Bronchial epithelial cell (primary cell): Measurements from ENCODE around the gene LRTM1. TPM values are rescaled to one million over a fixed set of nuclear protein-coding genes. Genes with fewer than 3 reads are reported as not detected.
A peak's percentile ranks its signal among the peaks of the same experiment; 100 is the strongest.

Experiments
- DNase-seq: peaks from one replicate; pipeline ENCODE4 v3.0.0-alpha.2; 2010; ENCODE audit warnings: low read depth
- FAIRE-seq: peaks from 2 replicates; lab custom pipeline; 2011; peaks lifted over from hg19 to GRCh38; lab: Jason Lieb, UNC
- H3K27me3 ChIP-seq: 2 replicates; pipeline ENCODE4 v1.5.1; 2011; ENCODE audit warnings: low read length; ENCODE audit not compliant: control insufficient read depth, insufficient read depth
- H3K36me3 ChIP-seq: 2 replicates; pipeline ENCODE4 v1.5.1; 2011; ENCODE audit warnings: low read length; ENCODE audit not compliant: control insufficient read depth, insufficient read depth
- H3K4me3 ChIP-seq: 2 replicates; pipeline ENCODE4 v1.5.1; 2011; ENCODE audit warnings: mild to moderate bottlenecking, low read depth, low read length, control low read depth
- CTCF ChIP-seq: IDR thresholded peaks from 2 replicates; pipeline ENCODE4 v1.5.1; 2011; ENCODE audit warnings: mild to moderate bottlenecking, moderate library complexity, low read length, control low read depth, inconsistent platforms; ENCODE audit not compliant: insufficient read depth, severe bottlenecking
- total RNA-seq: library from RNA; depleted of rRNA; stranded (reverse); fragments of >200 nt; gene quantifications from 2 replicates; pipeline ENCODE4 v1.2.1, GENCODE V29; 2014

LRTM1 gene
- total RNA-seq, 1 donor from 2014 or later: not detected

GRCh38 chr3:54967731-54968161 is 39.9 kb upstream of the LRTM1 start:
- H3K36me3 ChIP-seq: no peaks in the 10 kb centered on the region
- no peak overlapping the region for H3K4me3 ChIP-seq
- FAIRE-seq: peak; percentile 81
- no peaks in the 10 kb centered on the region for H3K27me3 ChIP-seq
- no peak for TF ChIP-seq CTCF
- DNase-seq: peak; percentile 64

- no peak for FAIRE-seq
Measured at GRCh38 chr3:54966979-54967378, 39.1 kb upstream of the LRTM1 start.

GRCh38 chr3:54965746-54966145 is 37.9 kb upstream of the LRTM1 start:
- DNase-seq (no peak), FAIRE-seq (no peak)
- Histone ChIP-seq H3K27me3 (no peaks in the 10 kb centered on the region), H3K4me3 (no peak overlapping the region), H3K36me3 (no peaks in the 10 kb centered on the region)
- TF ChIP-seq CTCF: no peak

More at GRCh38 chr3:54966979-54967378, 39.1 kb upstream of the LRTM1 start:
- Histone ChIP-seq H3K4me3 (no peak overlapping the region), H3K36me3 (no peaks in the 10 kb centered on the region), H3K27me3 (no peaks in the 10 kb centered on the region)
- no peak for TF ChIP-seq CTCF
- DNase-seq: no peak

- no peak for TF ChIP-seq CTCF
- Histone ChIP-seq H3K36me3 (no peaks in the 10 kb centered on the region), H3K27me3 (no peaks in the 10 kb centered on the region), H3K4me3 (no peak overlapping the region)
- DNase-seq (no peak), FAIRE-seq (no peak)
Measured at GRCh38 chr3:54964081-54964480, 36.2 kb upstream of the LRTM1 start.

GRCh38 chr3:54963641-54964040 is 35.8 kb upstream of the LRTM1 start:
- Histone ChIP-seq H3K4me3 (no peak overlapping the region), H3K27me3 (no peaks in the 10 kb centered on the region), H3K36me3 (no peaks in the 10 kb centered on the region)
- TF ChIP-seq CTCF: no peak
- DNase-seq (no peak), FAIRE-seq (no peak)

GRCh38 chr3:54962200-54962599 is 34.3 kb upstream of the LRTM1 start:
- no peak for FAIRE-seq

More at GRCh38 chr3:54962200-54962599, 34.3 kb upstream of the LRTM1 start:
- no peak for TF ChIP-seq CTCF
- Histone ChIP-seq H3K27me3 (no peaks in the 10 kb centered on the region), H3K4me3 (no peak overlapping the region), H3K36me3 (no peaks in the 10 kb centered on the region)
- DNase-seq: peak; percentile 85
